HEK293 (cell line): ENCODE measurements around the gene MCIDAS.

Experiments
- KLF1 ChIP-seq: fragments of 450-650 bp; formaldehyde crosslinking; IDR thresholded peaks from 2 replicates; pipeline ENCODE4 v1.5.1; 2016; ENCODE audit warnings: missing biosample characterization, missing genetic modification characterization
- SETDB1 ChIP-seq: IDR thresholded peaks from one replicate; pipeline ENCODE4 v1.6.1; 2017; ENCODE audit warnings: mild to moderate bottlenecking, low read length, moderate library complexity, mixed read lengths; ENCODE audit not compliant: insufficient read length
- SP2 ChIP-seq: fragments of 450-650 bp; formaldehyde crosslinking; IDR thresholded peaks from 2 replicates; pipeline ENCODE4 v1.5.1; 2016; ENCODE audit warnings: missing biosample characterization, missing genetic modification characterization
- TCF7L2 ChIP-seq: IDR thresholded peaks from 2 replicates; pipeline ENCODE4 v1.6.1; 2011; ENCODE audit warnings: low read depth, mild to moderate bottlenecking, inconsistent platforms, low read length, moderate library complexity, borderline replicate concordance
- ZBTB6 ChIP-seq: fragments of 450-650 bp; formaldehyde crosslinking; IDR thresholded peaks from 2 replicates; pipeline ENCODE4 v1.5.1; 2017; ENCODE audit warnings: missing biosample characterization, missing genetic modification characterization
- ZBTB7A ChIP-seq: fragments of 450-650 bp; formaldehyde crosslinking; IDR thresholded peaks from 2 replicates; pipeline ENCODE4 v1.5.1; 2016; ENCODE audit warnings: low read depth, missing biosample characterization, missing genetic modification characterization
- ZFP41 ChIP-seq: fragments of 450-650 bp; formaldehyde crosslinking; IDR thresholded peaks from 2 replicates; pipeline ENCODE4 v1.5.1; 2016; ENCODE audit warnings: missing biosample characterization, missing genetic modification characterization, borderline replicate concordance
- ZNF121 ChIP-seq: fragments of 450-650 bp; formaldehyde crosslinking; IDR thresholded peaks from 2 replicates; pipeline ENCODE4 v1.5.1; 2016; ENCODE audit warnings: missing biosample characterization, missing genetic modification characterization
- ZNF146 ChIP-seq: fragments of 450-650 bp; formaldehyde crosslinking; IDR thresholded peaks from 2 replicates; pipeline ENCODE4 v1.5.1; 2016; ENCODE audit warnings: missing biosample characterization, missing genetic modification characterization
- ZNF16 ChIP-seq: fragments of 450-650 bp; formaldehyde crosslinking; IDR thresholded peaks from 2 replicates; pipeline ENCODE4 v1.5.1; 2016; ENCODE audit warnings: low read depth, missing biosample characterization, missing genetic modification characterization
- ZNF214 ChIP-seq: fragments of 450-650 bp; formaldehyde crosslinking; IDR thresholded peaks from 2 replicates; pipeline ENCODE4 v1.5.1; 2017; ENCODE audit warnings: missing biosample characterization, mild to moderate bottlenecking, missing genetic modification characterization, borderline replicate concordance
- ZNF221 ChIP-seq: fragments of 450-650 bp; formaldehyde crosslinking; IDR thresholded peaks from 2 replicates; pipeline ENCODE4 v1.5.1; 2017; ENCODE audit warnings: missing biosample characterization, missing genetic modification characterization, borderline replicate concordance
- ZNF223 ChIP-seq: fragments of 450-650 bp; formaldehyde crosslinking; IDR thresholded peaks from 2 replicates; pipeline ENCODE4 v1.5.1; 2016; ENCODE audit warnings: missing biosample characterization, missing genetic modification characterization
- ZNF274 ChIP-seq, 2 experiments: fragments of 200-500 bp in 1 of 2; fragments of 450-650 bp in 1 of 2; sonication (Bioruptor generic) in 1 of 2; formaldehyde crosslinking in 1 of 2; IDR thresholded peaks; 2 replicates each; pipeline versions ENCODE4 v1.5.1 to v1.6.1; 2014 to 2016; ENCODE audit warnings: borderline replicate concordance in 1 of 2, inconsistent platforms in 1 of 2, low read length in 1 of 2, missing biosample characterization in 1 of 2, missing genetic modification characterization in 1 of 2
- ZNF335 ChIP-seq: fragments of 450-650 bp; formaldehyde crosslinking; conservative IDR thresholded peaks from 2 replicates; pipeline ENCODE4 v1.5.1; 2016; ENCODE audit warnings: missing biosample characterization, missing genetic modification characterization
- ZNF423 ChIP-seq: fragments of 450-650 bp; formaldehyde crosslinking; IDR thresholded peaks from 2 replicates; pipeline ENCODE4 v1.5.1; 2016; ENCODE audit warnings: missing biosample characterization, missing genetic modification characterization
- ZNF473 ChIP-seq: fragments of 450-650 bp; formaldehyde crosslinking; IDR thresholded peaks from 2 replicates; pipeline ENCODE4 v1.5.1; 2017; ENCODE audit warnings: missing biosample characterization, missing genetic modification characterization
- ZNF510 ChIP-seq: fragments of 450-650 bp; formaldehyde crosslinking; IDR thresholded peaks from 2 replicates; pipeline ENCODE4 v1.5.1; 2018; ENCODE audit warnings: mild to moderate bottlenecking, missing genetic modification characterization, missing biosample characterization; ENCODE audit not compliant: insufficient replicate concordance
- ZNF529 ChIP-seq: fragments of 450-650 bp; formaldehyde crosslinking; IDR thresholded peaks from 2 replicates; pipeline ENCODE4 v1.5.1; 2017; ENCODE audit warnings: missing genetic modification characterization, missing biosample characterization; ENCODE audit not compliant: insufficient replicate concordance
- ZNF596 ChIP-seq: fragments of 450-650 bp; IDR thresholded peaks from 2 replicates; pipeline ENCODE4 v1.5.0; 2018; ENCODE audit warnings: missing biosample characterization, mild to moderate bottlenecking, missing genetic modification characterization, moderate library complexity
- ZNF626 ChIP-seq: fragments of 450-650 bp; sonication (Bioruptor Pico); formaldehyde crosslinking; IDR thresholded peaks from 2 replicates; pipeline ENCODE4 v1.5.1; 2018; ENCODE audit warnings: missing biosample characterization, missing genetic modification characterization, inconsistent platforms
- ZNF843 ChIP-seq: fragments of 450-650 bp; formaldehyde crosslinking; IDR thresholded peaks from 2 replicates; pipeline ENCODE4 v1.5.1; 2016; ENCODE audit warnings: missing biosample characterization, missing genetic modification characterization
- ZSCAN30 ChIP-seq: fragments of 450-650 bp; IDR thresholded peaks from 2 replicates; pipeline ENCODE4 v1.5.1; 2018; ENCODE audit warnings: missing biosample characterization, mild to moderate bottlenecking, missing genetic modification characterization, moderate library complexity
- ZSCAN5A ChIP-seq: fragments of 450-650 bp; formaldehyde crosslinking; IDR thresholded peaks from 2 replicates; pipeline ENCODE4 v1.5.1; 2016; ENCODE audit warnings: missing biosample characterization, missing genetic modification characterization
- TF ChIP-seq, protein P1 (sequence below): fragments of 450-650 bp; formaldehyde crosslinking; IDR thresholded peaks from 2 replicates; pipeline ENCODE4 v1.5.1; 2016; ENCODE audit warnings: missing biosample characterization, missing genetic modification characterization
- TF ChIP-seq, protein P2 (sequence below): fragments of 450-650 bp; formaldehyde crosslinking; IDR thresholded peaks from 2 replicates; pipeline ENCODE4 v1.5.1; 2016; ENCODE audit warnings: missing biosample characterization, missing genetic modification characterization
- TF ChIP-seq, protein P3 (sequence below): fragments of 450-650 bp; formaldehyde crosslinking; IDR thresholded peaks from 2 replicates; pipeline ENCODE4 v1.5.1; 2016; ENCODE audit warnings: missing biosample characterization, missing genetic modification characterization
- TF ChIP-seq, protein P4 (sequence below): fragments of 450-650 bp; formaldehyde crosslinking; IDR thresholded peaks from 2 replicates; pipeline ENCODE4 v1.5.1; 2016; ENCODE audit warnings: missing biosample characterization, missing genetic modification characterization, borderline replicate concordance

The MCIDAS gene

DNA sequence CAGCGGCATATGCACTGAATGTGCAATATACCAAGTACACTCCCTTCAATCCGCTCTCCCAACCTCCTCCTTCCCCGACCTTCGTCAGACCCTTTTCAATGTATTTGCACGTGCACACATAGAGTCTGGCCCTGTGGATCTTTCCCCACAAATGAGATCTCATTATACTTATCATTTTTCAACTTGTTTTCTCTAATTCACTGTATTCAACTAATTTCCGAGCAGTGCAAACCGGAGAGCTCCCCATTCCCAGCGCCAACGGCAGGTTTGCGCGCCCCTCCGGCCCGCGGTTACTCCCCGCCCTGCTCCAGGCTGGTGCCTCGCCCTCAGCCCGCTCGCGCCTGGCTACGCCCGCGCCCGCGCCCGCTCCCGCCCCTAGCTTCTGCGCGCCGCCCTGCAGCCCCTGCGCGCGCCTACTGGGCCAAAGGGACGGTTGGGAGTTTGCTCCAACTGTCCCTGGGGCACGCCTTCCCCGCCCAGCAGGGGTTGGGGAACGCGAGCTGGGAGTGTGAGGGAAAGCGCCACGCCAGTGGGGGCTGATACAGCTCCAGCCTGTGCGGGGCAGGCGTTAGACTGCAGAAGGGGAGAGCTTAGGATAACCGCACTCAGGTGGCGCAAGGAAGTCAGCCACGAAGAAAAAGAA, 50.8 kb downstream of the MCIDAS start (continued):
- TF ChIP-seq ZNF121 (no peak), ZNF626 (tag by site-specific recombination) (no peak), ZNF223 (no peak), ZNF16 (tag by site-specific recombination) (no peak), ZFP41 (tag by site-specific recombination) (no peak), KLF1 (peak; percentile 95), TCF7L2 (no peak), ZSCAN30 (peak; percentile 73; the same call in 1 of the 2 replicates), ZNF146 (tag by site-specific recombination) (no peak), ZBTB6 (tag by site-specific recombination) (0 out of 2 replicates have a peak, but pooled peaks have one; percentile 24), ZNF214 (no peak), ZNF274 (IDR thresholded peaks at IDR 0.05; ENCODE audit: low read length) (no peak), ZNF274 (tag by site-specific recombination; IDR thresholded peaks at IDR 0.05; ENCODE audit: borderline replicate concordance) (no peak), ZBTB7A (tag by site-specific recombination) (0 out of 2 replicates have a peak, but pooled peaks have one; percentile 8), SETDB1 (no peak), ZNF529 (no peak), ZNF596 (tag by site-specific recombination) (no peak), ZNF335 (tag by site-specific recombination) (peak; percentile 76), ZNF510 (tag by site-specific recombination) (no peak), ZNF221 (tag by site-specific recombination) (no peak), SP2 (tag by site-specific recombination) (peak; percentile 79), ZNF423 (peak; percentile 91), ZSCAN5A (tag by site-specific recombination) (no peak), ZNF843 (tag by site-specific recombination) (no peak), ZNF473 (no peak)
- TF ChIP-seq, protein P1, sequence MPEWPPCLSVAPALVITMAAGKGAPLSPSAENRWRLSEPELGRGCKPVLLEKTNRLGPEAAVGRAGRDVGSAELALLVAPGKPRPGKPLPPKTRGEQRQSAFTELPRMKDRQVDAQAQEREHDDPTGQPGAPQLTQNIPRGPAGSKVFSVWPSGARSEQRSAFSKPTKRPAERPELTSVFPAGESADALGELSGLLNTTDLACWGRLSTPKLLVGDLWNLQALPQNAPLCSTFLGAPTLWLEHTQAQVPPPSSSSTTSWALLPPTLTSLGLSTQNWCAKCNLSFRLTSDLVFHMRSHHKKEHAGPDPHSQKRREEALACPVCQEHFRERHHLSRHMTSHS (tag by site-specific recombination) = no peak
- TF ChIP-seq, protein P2, sequence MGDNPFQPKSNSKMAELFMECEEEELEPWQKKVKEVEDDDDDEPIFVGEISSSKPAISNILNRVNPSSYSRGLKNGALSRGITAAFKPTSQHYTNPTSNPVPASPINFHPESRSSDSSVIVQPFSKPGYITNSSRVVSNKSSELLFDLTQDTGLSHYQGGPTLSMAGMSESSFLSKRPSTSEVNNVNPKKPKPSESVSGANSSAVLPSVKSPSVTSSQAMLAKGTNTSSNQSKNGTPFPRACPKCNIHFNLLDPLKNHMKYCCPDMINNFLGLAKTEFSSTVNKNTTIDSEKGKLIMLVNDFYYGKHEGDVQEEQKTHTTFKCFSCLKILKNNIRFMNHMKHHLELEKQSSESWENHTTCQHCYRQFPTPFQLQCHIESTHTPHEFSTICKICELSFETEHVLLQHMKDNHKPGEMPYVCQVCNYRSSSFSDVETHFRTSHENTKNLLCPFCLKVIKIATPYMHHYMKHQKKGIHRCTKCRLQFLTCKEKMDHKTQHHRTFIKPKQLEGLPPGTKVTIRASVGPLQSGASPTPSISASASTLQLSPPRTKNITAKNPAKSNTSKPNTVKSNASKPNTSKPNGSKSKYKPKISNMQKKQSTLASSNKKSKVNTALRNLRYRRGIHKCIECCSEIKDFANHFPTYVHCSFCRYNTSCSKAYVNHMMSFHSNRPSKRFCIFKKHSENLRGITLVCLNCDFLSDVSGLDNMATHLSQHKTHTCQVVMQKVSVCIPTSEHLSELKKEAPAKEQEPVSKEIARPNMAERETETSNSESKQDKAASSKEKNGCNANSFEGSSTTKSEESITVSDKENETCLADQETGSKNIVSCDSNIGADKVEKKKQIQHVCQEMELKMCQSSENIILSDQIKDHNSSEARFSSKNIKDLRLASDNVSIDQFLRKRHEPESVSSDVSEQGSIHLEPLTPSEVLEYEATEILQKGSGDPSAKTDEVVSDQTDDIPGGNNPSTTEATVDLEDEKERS = no peak
- TF ChIP-seq, protein P3, sequence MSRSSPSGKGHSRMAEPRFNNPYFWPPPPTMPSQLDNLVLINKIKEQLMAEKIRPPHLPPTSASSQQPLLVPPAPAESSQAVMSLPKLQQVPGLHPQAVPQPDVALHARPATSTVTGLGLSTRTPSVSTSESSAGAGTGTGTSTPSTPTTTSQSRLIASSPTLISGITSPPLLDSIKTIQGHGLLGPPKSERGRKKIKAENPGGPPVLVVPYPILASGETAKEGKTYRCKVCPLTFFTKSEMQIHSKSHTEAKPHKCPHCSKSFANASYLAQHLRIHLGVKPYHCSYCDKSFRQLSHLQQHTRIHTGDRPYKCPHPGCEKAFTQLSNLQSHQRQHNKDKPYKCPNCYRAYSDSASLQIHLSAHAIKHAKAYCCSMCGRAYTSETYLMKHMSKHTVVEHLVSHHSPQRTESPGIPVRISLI (tag by site-specific recombination) = no peak
- TF ChIP-seq, protein P4, sequence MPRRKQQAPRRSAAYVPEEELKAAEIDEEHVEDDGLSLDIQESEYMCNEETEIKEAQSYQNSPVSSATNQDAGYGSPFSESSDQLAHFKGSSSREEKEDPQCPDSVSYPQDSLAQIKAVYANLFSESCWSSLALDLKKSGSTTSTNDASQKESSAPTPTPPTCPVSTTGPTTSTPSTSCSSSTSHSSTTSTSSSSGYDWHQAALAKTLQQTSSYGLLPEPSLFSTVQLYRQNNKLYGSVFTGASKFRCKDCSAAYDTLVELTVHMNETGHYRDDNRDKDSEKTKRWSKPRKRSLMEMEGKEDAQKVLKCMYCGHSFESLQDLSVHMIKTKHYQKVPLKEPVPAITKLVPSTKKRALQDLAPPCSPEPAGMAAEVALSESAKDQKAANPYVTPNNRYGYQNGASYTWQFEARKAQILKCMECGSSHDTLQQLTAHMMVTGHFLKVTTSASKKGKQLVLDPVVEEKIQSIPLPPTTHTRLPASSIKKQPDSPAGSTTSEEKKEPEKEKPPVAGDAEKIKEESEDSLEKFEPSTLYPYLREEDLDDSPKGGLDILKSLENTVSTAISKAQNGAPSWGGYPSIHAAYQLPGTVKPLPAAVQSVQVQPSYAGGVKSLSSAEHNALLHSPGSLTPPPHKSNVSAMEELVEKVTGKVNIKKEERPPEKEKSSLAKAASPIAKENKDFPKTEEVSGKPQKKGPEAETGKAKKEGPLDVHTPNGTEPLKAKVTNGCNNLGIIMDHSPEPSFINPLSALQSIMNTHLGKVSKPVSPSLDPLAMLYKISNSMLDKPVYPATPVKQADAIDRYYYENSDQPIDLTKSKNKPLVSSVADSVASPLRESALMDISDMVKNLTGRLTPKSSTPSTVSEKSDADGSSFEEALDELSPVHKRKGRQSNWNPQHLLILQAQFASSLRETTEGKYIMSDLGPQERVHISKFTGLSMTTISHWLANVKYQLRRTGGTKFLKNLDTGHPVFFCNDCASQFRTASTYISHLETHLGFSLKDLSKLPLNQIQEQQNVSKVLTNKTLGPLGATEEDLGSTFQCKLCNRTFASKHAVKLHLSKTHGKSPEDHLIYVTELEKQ = no peak
